GDM1 (cell line): Measurements from ENCODE around the gene SECISBP2.
A peak's percentile ranks its signal among the peaks of the same experiment; 100 is the strongest.
"Not testable (repeated sequence)": the region's sequence is repeated elsewhere in the genome, so short reads cannot be mapped to it uniquely, and the experiment has no call there.

Source experiments
- DNase-seq: peaks from one replicate; lab custom pipeline; 2025; lab: John Stamatoyannopoulos, UW

SECISBP2 gene

GRCh38 chr9:89318123-89319014, at the start of gene SECISBP2:
Gene SECISBP2, plus strand, starts transcription at chr9:89318500. Its CDS starts 77 bp downstream, at chr9:89318577.
- peak; percentile 95 for DNase-seq

- no peak for DNase-seq
Measured at GRCh38 chr9:89273528-89274279, 44.6 kb upstream of the SECISBP2 start.

GRCh38 chr9:89274838-89275237, 43.5 kb upstream of the SECISBP2 start:
- no peak for DNase-seq

- not testable (repeated sequence) for DNase-seq
Measured at GRCh38 chr9:89276040-89276439, 42.3 kb upstream of the SECISBP2 start.

- no peak for DNase-seq
Measured at GRCh38 chr9:89277043-89277442, 41.3 kb upstream of the SECISBP2 start.

- DNase-seq, result no peak
Measured at GRCh38 chr9:89277454-89277853, 40.8 kb upstream of the SECISBP2 start.

- no peak for DNase-seq
Measured at GRCh38 chr9:89278551-89278950, 39.7 kb upstream of the SECISBP2 start.

GRCh38 chr9:89278997-89279739, 39.1 kb upstream of the SECISBP2 start:
- DNase-seq, result peak; percentile 6

- no peak for DNase-seq
Measured at GRCh38 chr9:89281106-89281505, 37.2 kb upstream of the SECISBP2 start.

GRCh38 chr9:89282248-89282968, 35.9 kb upstream of the SECISBP2 start:
- not testable (repeated sequence) for DNase-seq

GRCh38 chr9:89284076-89284475, 34.2 kb upstream of the SECISBP2 start:
- no peak for DNase-seq

- no peak for DNase-seq
Measured at GRCh38 chr9:89291741-89292140, 26.6 kb upstream of the SECISBP2 start.

GRCh38 chr9:89293014-89293413, 25.3 kb upstream of the SECISBP2 start:
- DNase-seq, result no peak

- DNase-seq, result no peak
Measured at GRCh38 chr9:89295400-89295799, 22.9 kb upstream of the SECISBP2 start.

- DNase-seq, result not testable (repeated sequence)
Measured at GRCh38 chr9:89301996-89302395, 16.3 kb upstream of the SECISBP2 start.

GRCh38 chr9:89304020-89304833, 14.1 kb upstream of the SECISBP2 start:
- DNase-seq, result no peak

- no peak for DNase-seq
Measured at GRCh38 chr9:89304834-89305188, 13.5 kb upstream of the SECISBP2 start.

- DNase-seq, result no peak
Measured at GRCh38 chr9:89305868-89306267, 12.4 kb upstream of the SECISBP2 start.

- no peak for DNase-seq
Measured at GRCh38 chr9:89309166-89309565, 9.1 kb upstream of the SECISBP2 start.

- no peak for DNase-seq
Measured at GRCh38 chr9:89309608-89310474, 8.5 kb upstream of the SECISBP2 start.
